HPDE6-E6E7 (cell line): ENCODE results near the gene CPSF7.

ENCODE experiments used
- DNase-seq: peaks from one replicate; pipeline ENCODE4 v3.0.0; 2011; ENCODE audit warnings: missing footprints; ENCODE audit errors: extremely low spot score

Gene CPSF7

GRCh38 chr11:61357233-61357893, 72.4 kb downstream of the CPSF7 start:
- no peak for DNase-seq

GRCh38 chr11:61356706-61357105, 73.1 kb downstream of the CPSF7 start:
- no peak for DNase-seq

GRCh38 chr11:61354208-61354607, 75.6 kb downstream of the CPSF7 start:
- no peak for DNase-seq

- DNase-seq, result no peak
Observed at GRCh38 chr11:61353131-61354067, 76.4 kb downstream of the CPSF7 start.
